Measurements from ENCODE around the gene EFCAB14.
"Not testable (repeated sequence)": the region's sequence is repeated elsewhere in the genome, so short reads cannot be mapped to it uniquely, and the experiment has no call there.

DNA sequence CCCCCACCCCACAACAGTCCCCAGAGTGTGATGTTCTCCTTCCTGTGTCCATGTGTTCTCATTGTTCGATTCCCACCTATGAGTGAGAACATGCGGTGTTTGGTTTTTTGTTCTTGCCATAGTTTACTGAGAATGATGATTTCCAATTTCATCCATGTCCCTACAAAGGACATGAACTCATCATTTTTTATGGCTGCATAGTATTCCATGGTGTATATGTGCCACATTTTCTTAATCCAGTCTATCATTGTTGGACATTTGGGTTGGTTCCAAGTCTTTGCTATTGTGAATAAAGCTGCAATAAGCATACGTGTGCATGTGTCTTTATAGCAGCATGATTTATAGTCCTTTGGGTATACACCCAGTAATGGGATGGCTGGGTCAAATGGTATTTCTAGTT lies 67.8 kb downstream of the EFCAB14 start:
- TF ChIP-seq FOXK2 (IDR thresholded peaks at IDR 0.05); BHLHE40 (IDR thresholded peaks at IDR 0.05; ENCODE audit: borderline replicate concordance); HDGF (IDR thresholded peaks at IDR 0.05; ENCODE audit: borderline replicate concordance); FOXA1 (IDR thresholded peaks at IDR 0.05); SP1 (IDR thresholded peaks at IDR 0.05); NFRKB (IDR thresholded peaks at IDR 0.05); ZNF384 (IDR thresholded peaks at IDR 0.05); TARDBP (IDR thresholded peaks at IDR 0.05): not testable (repeated sequence)
